SJCRH30 (cell line): ENCODE data around the gene THPO. TPM values are rescaled to one million over a fixed set of nuclear protein-coding genes. Genes with fewer than 3 reads are reported as not detected.

ENCODE experiments used
- DNase-seq, 2 experiments: peaks; one replicate each; pipeline ENCODE4 v3.0.0-alpha.2; 2015 to 2020
- H3K27ac ChIP-seq: fragments of 250-450 bp; sonication (Bioruptor Pico); 2 replicates; pipeline ENCODE4 v1.5.1; 2020; ENCODE audit warnings: mild to moderate bottlenecking, moderate library complexity
- H3K27me3 ChIP-seq: fragments of 250-450 bp; sonication (Bioruptor Pico); 2 replicates; pipeline ENCODE4 v1.5.1; 2020; ENCODE audit warnings: mild to moderate bottlenecking, moderate library complexity
- H3K36me3 ChIP-seq: fragments of 250-450 bp; sonication (Bioruptor Pico); 2 replicates; pipeline ENCODE4 v1.5.1; 2020; ENCODE audit warnings: mild to moderate bottlenecking, moderate library complexity
- H3K4me1 ChIP-seq: fragments of 250-450 bp; sonication (Bioruptor Pico); 2 replicates; pipeline ENCODE4 v1.5.1; 2020; ENCODE audit warnings: mild to moderate bottlenecking, moderate library complexity
- H3K4me3 ChIP-seq: fragments of 250-450 bp; sonication (Bioruptor Pico); 2 replicates; pipeline ENCODE4 v1.5.1; 2020; ENCODE audit warnings: mild to moderate bottlenecking, moderate library complexity
- H3K9me3 ChIP-seq: fragments of 250-450 bp; sonication (Bioruptor Pico); replicated peaks from 2 replicates; pipeline ENCODE4 v1.5.1; 2020; ENCODE audit warnings: mild to moderate bottlenecking, moderate library complexity
- total RNA-seq: library from RNA; depleted of rRNA; stranded (reverse); fragments of >200 nt; shearing (Covaris generic); gene quantifications from 2 replicates; pipeline ENCODE4 v1.2.3, GENCODE V29; 2014; rRNA removed

Gene THPO
- 0.61 and 1.2 TPM in 2 replicates for total RNA-seq

DNA sequence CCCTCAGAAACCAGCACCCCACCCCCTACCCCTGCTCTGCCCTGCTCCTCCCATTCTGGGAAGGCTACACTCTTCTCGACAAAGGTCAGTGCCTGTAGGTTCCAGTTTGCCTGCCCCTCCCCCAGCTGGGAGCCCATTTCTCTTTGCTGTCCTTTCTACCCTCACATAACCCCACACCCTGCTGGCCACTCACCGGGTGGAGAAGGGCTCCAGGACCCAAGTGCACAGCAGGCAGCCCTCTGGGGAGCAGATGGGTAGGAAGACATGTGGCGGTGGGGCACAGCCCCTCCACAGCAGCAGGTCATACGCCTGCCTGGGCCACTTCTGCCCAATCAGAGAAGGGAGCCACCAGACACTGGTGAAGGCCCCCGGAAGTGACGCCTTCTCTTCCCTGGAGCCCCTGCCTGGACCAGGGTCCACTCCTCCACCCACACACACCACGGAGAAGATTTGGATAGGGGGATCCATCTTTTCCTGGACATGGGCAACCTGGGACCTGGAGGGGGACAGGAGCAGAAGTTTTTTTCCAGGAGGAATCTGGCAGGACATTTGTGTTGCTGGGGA, at the start of gene THPO:
Gene THPO, minus strand, starts transcription at position 326 of the 564 bp plus-strand sequence. CDS start 1,948 bp downstream, outside the sequence.
- peak within 1 kb of the TSS; percentile 16; the same call in 1 of the 2 replicates for H3K27ac ChIP-seq
- DNase-seq: peak in 1 of 2 experiments; percentile 35
- H3K36me3 ChIP-seq: no peaks in the 10 kb centered on the region
- no peaks in the 10 kb centered on the region for H3K27me3 ChIP-seq
- no peaks in the 10 kb centered on the region for H3K9me3 ChIP-seq
- peak within 1 kb of the TSS; percentile 70 for H3K4me3 ChIP-seq
- H3K4me1 ChIP-seq: peaks cover 14% of the 10 kb centered on the region

DNA sequence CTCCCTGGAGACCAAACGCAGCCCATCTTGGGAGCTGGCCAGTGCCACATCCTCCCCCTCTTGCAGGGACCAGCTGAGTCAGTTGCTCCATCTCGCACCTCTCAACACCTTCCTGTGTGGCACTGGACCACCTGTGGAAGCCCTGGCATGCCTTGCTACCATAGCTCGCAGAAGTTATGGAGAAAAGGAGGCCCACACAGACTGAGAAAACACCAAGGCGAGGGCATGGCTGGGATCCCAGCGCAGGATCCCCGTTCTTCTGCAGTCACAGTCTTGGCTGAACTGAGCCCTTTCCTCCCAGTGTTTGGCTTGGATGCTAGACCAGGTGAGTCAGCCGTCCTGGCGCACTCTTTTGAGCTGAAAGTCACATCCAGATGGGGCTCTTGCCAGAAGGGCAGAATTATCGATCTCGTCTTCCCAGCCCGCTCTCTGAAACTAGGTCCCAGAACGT, 48.7 kb upstream of the THPO start:
- Histone ChIP-seq H3K27ac (no peak overlapping the region), H3K4me3 (no peak overlapping the region), H3K4me1 (no peaks in the 10 kb centered on the region), H3K36me3 (no peaks in the 10 kb centered on the region), H3K27me3 (no peaks in the 10 kb centered on the region), H3K9me3 (0 out of 2 replicates have a peak, but pooled peaks cover 3% of the 10 kb centered on the region)
- DNase-seq: no peak

DNA sequence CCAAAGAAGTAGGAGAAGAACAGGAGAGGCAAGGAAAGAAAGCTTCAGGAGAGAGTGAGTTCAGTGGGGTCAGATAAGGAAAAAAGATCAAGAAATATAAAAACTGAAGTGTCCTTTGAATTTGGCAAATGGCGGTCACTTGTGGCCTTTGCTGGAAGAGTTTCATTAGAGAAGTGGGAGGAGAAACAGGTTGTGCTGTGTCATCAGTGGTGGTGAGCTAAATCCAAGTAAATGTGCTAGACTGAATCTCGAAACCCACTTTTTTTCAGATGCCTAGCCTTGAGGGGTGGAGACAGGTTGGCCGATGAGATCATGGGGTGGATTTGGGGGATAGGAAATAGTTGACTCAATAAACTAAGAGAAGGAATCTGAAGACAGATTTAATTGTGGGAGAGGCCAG, 45.6 kb upstream of the THPO start:
- peaks cover 5% of the 10 kb centered on the region; the same call in 1 of the 2 replicates for H3K4me1 ChIP-seq
- H3K27me3 ChIP-seq: no peaks in the 10 kb centered on the region
- no peak overlapping the region for H3K27ac ChIP-seq
- H3K4me3 ChIP-seq: no peak overlapping the region
- H3K36me3 ChIP-seq: no peaks in the 10 kb centered on the region
- no peak for DNase-seq
- 0 out of 2 replicates have a peak, but pooled peaks cover 3% of the 10 kb centered on the region for H3K9me3 ChIP-seq

DNA sequence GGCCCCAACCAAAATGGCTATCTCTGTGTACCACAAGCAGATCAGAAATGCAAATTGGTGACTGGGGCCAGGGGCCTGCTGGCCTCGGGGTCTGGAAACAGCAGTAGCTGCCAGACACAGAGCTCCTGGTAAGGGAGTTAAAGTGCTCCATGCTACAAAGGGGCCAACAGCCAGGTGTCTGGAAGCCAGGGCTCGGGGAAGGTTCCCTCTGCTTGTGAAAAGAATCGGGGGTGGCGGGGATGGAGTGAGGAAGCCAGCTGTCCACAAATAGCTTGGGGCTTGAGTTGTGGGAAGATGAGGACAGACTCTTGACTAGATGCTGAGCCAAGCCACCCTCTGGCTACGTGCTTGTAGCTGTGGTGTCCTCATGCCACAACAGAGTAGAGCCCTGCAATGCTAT, 41.2 kb upstream of the THPO start:
- Histone ChIP-seq H3K27me3 (no peaks in the 10 kb centered on the region), H3K4me1 (peaks cover 32% of the 10 kb centered on the region), H3K4me3 (no peak overlapping the region), H3K9me3 (0 out of 2 replicates have a peak, but pooled peaks cover 3% of the 10 kb centered on the region), H3K27ac (no peak overlapping the region), H3K36me3 (no peaks in the 10 kb centered on the region)
- peak; percentile 67 to 81 for DNase-seq

DNA sequence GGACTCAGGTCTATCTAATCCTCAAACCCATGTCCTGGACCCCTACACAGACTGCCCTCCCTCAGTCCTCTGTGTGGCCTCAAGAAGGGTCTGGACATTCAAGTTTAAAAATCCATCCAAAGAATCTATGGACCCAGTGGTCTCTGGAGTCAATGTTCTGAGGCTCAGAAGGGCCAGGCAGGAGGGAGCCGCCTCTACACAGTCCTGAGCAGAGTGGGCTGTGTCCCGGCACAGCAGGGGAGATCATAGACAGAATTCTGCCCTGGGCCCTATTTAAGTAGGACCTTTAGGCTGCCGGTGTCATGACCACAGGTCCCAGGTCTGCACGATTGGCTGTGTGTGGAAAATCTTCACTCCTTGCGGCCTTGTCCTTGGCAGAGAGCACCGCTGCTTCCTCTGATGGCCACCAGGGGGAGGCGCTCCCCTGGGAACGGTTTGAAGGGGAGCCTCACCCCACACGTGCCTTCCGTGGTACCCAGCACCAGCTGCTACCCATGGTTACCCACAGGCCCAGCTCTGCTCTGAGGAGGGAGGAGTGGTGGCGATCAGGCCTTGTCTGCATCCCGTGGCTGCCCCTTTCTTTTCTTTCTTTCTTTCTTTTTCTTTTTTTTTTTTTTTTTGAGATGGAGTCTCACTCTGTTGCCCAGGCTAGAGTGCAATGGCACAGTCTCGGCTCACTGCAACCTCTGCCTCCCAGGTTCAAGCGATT, 39.8 kb upstream of the THPO start:
- 0 out of 2 replicates have a peak, but pooled peaks cover 2% of the 10 kb centered on the region for H3K9me3 ChIP-seq
- no peaks in the 10 kb centered on the region for H3K36me3 ChIP-seq
- no peak overlapping the region for H3K27ac ChIP-seq
- DNase-seq: peak; percentile 71 to 82
- H3K4me3 ChIP-seq: no peak overlapping the region
- H3K4me1 ChIP-seq: peaks cover 32% of the 10 kb centered on the region
- no peaks in the 10 kb centered on the region for H3K27me3 ChIP-seq

DNA sequence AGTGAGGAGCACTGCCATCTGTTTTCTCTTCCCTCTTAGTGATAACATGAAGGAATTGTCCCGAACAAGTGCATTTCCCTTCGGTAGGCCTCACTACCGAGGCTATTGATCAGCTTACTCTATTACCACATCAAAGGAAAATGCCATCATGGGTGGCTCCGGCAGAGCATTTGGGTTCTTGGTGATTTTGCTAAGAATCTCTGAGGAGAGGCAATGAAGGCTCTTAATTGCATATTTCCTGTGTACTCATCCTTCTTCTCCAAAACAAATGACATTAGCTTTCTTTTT, 37.1 kb upstream of the THPO start:
- Histone ChIP-seq H3K4me3 (no peak overlapping the region), H3K27me3 (no peaks in the 10 kb centered on the region), H3K27ac (no peak overlapping the region), H3K4me1 (peaks cover 32% of the 10 kb centered on the region), H3K9me3 (no peaks in the 10 kb centered on the region), H3K36me3 (no peaks in the 10 kb centered on the region)
- no peak for DNase-seq

DNA sequence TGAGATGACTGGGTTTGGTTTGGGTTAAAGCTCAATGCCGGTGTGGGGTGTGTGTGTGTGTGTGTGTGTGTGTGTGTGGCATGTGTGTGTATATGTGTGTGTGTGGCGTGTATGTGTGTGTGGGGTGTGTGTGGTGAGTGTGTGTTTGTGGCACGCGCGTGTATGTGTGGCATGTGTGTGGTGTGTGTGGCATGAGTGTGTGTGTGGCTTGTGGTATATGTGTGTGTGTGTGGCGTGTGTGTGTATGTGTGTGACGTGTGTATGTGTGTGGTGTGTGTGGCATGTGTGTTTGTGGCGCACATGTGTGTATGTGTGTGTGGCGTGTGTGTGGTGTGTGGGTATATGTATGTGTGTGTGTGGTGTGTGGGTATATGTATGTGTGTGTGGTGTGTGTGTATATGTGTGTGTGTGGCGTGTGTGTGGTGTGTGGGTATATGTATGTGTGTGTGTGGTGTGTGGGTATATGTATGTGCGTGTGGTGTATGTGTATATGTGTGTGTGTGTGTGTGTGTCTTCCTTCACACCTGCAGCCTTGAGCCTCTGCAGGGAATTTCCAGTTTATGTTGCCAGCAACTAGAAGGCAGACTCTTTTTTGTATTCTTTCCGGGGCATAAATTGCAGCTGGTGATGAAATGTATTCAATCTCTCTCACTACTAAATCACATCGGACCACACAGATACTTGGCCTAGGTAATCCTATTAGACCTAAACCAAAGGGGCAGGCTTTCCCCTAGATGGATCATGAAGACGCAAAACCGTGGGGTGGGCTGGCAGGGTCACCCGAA, 36.6 kb upstream of the THPO start:
- no peaks in the 10 kb centered on the region for H3K9me3 ChIP-seq
- H3K27me3 ChIP-seq: no peaks in the 10 kb centered on the region
- DNase-seq: peak in 1 of 2 experiments; percentile 46
- H3K36me3 ChIP-seq: no peaks in the 10 kb centered on the region
- H3K27ac ChIP-seq: no peak overlapping the region
- H3K4me3 ChIP-seq: no peak overlapping the region
- H3K4me1 ChIP-seq: peaks cover 32% of the 10 kb centered on the region

DNA sequence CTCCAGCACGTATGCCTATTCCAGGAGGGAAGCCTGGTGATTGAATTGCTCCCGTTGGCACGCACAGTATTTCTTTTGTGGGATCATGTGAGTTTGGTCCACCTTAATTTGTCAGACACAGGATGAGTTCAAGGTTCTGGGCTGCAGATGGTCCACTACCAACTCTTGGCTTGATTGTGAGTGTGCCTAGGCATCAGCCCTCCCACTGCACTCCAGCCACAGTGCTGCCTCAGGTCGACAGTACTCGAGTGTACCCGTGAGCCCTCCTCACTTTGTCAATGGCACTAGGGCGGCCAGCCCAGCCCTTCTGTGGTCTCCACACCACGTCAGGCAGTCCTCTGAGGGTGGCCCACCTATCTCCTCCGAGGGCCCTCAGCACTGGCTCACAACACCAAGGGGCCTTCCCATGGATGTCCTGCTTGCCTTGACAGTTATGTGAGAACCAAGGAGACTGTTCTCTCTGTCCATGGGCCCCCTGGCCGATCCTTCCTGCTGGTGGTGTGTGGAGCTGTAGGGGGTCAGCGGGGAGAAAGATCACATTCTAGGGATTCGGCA, 32.0 kb upstream of the THPO start:
- no peak for DNase-seq
- Histone ChIP-seq H3K27ac (no peak overlapping the region), H3K27me3 (0 out of 2 replicates have a peak, but pooled peaks cover 5% of the 10 kb centered on the region), H3K9me3 (no peaks in the 10 kb centered on the region), H3K36me3 (no peaks in the 10 kb centered on the region), H3K4me3 (no peak overlapping the region), H3K4me1 (peaks cover 3% of the 10 kb centered on the region)

DNA sequence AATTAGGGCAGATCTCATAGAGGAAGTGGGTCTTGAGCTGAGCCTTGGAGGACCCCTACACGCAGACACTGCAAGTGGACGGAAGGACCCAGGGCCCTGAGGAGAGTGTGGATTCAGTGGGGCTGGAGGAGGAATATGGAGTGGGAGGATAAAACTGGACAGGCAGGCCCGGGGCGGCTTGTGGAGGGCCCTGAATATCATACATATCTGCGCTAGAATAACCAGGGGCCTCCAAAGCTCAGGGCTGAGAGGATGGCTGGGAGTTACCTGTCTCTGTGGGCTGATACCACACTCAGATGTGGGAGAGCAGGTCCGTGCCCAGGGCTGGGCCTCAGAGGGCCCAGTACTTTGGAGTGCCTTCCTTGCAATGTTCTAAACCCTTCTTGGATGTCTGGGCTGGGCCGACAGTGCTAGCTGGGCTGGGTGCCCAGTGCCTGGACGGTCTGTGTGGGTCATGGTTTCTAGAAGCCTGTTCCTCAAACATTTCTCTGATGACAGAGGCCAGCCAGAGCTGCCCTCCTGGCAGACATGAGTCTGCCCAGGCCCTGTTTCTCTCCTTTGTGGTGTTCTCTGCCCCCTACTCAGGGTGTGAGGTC, 31.4 kb upstream of the THPO start:
- H3K36me3 ChIP-seq: no peaks in the 10 kb centered on the region
- H3K4me3 ChIP-seq: no peak overlapping the region
- H3K27ac ChIP-seq: no peak overlapping the region
- 0 out of 2 replicates have a peak, but pooled peaks cover 5% of the 10 kb centered on the region for H3K27me3 ChIP-seq
- no peak for DNase-seq
- no peaks in the 10 kb centered on the region for H3K4me1 ChIP-seq
- no peaks in the 10 kb centered on the region for H3K9me3 ChIP-seq

DNA sequence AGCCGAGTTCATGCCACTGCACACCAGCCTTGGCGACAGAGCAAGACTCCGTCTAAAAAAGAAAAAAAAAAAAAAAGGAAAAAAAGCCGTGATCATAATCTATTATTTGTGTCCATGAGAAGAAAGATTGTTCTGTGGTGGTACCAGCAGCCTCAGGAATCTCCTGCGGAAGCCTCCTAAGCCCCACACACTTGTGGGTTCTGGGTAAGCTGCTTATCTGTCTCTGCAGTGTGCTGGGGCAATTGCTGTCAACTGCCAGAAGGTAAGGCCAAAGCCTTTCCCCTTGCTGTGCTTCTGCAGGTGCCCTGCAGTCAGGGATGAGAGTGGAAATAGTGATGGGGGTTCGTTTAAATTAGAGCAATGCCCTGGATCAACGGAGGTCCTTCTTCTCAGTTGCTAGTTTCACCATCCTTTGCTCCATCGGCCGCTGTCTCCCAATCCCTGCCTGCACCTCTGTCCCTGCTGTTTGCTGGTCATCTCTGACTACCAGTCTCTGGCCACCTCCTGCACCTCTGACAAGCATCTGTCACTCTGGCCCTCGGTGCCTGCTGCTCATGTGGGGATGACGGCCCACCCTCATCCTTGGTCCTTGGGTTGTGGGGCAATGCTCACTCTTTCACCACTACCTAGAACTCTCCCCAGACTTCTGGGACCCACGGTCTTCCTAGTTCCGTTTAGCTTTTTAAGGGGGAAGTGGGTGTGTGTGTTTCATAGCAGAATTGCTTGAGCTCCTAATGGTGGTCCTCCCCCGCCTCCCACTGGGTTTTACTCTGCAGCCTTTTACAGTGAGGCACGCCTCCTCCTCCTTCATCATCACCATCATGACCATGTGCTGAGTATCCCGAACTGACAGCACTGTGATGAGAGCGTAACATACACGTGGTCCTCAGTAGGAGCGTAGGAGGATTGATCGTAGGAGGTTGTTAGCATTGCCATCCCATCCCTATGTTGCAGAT, 27.3 kb upstream of the THPO start:
- Histone ChIP-seq H3K9me3 (no peaks in the 10 kb centered on the region), H3K4me1 (no peaks in the 10 kb centered on the region), H3K27ac (no peak overlapping the region), H3K4me3 (no peak overlapping the region), H3K36me3 (no peaks in the 10 kb centered on the region), H3K27me3 (0 out of 2 replicates have a peak, but pooled peaks cover 5% of the 10 kb centered on the region)
- DNase-seq: no peak

DNA sequence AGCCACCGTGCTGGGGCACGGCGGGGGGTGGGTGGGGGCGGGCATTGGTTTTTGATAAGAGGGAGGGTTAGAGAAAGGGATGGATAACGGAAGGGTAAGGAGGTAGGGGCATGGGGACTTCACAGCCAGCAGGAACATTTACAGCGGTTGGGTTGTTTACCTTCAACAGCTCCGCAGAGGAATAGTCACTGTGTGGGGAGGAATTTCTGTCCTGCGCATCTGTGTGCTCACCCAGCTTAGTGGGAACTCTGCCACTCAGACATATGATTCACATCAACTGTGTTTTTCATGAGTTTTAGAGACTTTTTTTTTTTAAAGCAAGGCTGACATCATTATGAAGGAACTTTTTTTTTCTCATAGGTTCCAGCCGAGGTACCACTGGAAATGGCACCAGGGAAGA, 21.4 kb upstream of the THPO start:
- DNase-seq: peak; percentile 23 to 46
- no peaks in the 10 kb centered on the region for H3K9me3 ChIP-seq
- H3K27ac ChIP-seq: no peak overlapping the region
- peaks cover 11% of the 10 kb centered on the region for H3K4me1 ChIP-seq
- no peaks in the 10 kb centered on the region for H3K36me3 ChIP-seq
- H3K27me3 ChIP-seq: no peaks in the 10 kb centered on the region
- no peak overlapping the region for H3K4me3 ChIP-seq

DNA sequence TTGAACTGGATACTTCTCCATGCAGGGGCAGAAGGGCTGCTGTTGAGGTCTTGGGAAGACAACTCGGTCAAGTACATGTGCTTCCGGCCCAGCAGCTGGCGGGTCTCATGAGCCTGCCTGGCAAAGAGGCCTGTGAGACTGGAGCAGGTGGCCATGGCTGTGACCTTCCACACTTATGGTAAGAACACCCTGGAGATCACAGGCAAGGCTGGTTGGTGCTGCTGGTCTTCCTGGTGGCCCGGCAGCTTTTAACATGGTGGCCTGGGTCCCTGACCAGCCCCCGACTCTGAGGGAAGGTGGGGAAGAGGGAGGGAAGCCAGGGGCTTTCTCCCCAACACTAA, 17.3 kb upstream of the THPO start:
- Histone ChIP-seq H3K27me3 (no peaks in the 10 kb centered on the region), H3K4me1 (peaks cover 11% of the 10 kb centered on the region), H3K27ac (peak overlapping the region; percentile 0; the same call in 1 of the 2 replicates), H3K36me3 (no peaks in the 10 kb centered on the region), H3K4me3 (no peak overlapping the region), H3K9me3 (no peaks in the 10 kb centered on the region)
- peak; percentile 83 to 87 for DNase-seq

DNA sequence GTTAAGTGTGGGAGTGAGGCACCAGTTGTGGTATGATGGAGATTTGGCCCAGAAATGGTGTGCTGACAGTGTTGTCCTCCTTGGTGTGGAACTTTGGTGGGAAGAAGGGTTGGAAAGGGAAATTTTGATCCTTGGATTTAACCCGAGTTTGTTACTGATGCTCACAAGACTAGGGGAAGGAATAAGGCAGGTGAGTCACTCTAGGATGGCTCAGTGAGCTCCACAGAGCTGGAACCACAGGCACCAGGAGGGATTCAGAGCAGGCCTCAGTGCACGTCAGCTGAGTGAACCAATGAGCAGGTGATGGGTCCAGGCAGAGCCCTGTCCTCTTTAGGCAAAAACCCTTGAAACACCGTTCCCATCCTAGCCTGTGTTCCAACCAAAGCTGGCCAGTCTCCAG, 13.3 kb upstream of the THPO start:
- Histone ChIP-seq H3K4me3 (no peak overlapping the region), H3K27me3 (no peaks in the 10 kb centered on the region), H3K9me3 (no peaks in the 10 kb centered on the region)

More for the DNA sequence above, 13.3 kb upstream of the THPO start:
- no peak overlapping the region for H3K27ac ChIP-seq
- peaks cover 11% of the 10 kb centered on the region for H3K4me1 ChIP-seq
- H3K36me3 ChIP-seq: no peaks in the 10 kb centered on the region
- no peak for DNase-seq
